ENCODE data around the gene SMIM10L2A. TPM values are rescaled to one million over a fixed set of nuclear protein-coding genes. Genes with fewer than 3 reads are reported as not detected.
"Not testable (repeated sequence)": the region's sequence is repeated elsewhere in the genome, so short reads cannot be mapped to it uniquely, and the experiment has no call there.

Gene SMIM10L2A
- 10.0 TPM for total RNA-seq

- DNase-seq, result no peak
These were observed at the start of gene SMIM10L2A for GRCh38 chrX:135421932-135422809. TSS of gene SMIM10L2A (plus strand) at chrX:135421944. CDS start at chrX:135422132, 188 bp downstream.

GRCh38 chrX:135373357-135373756, 48.4 kb upstream of the SMIM10L2A start:
- DNase-seq, result no peak

DNA sequence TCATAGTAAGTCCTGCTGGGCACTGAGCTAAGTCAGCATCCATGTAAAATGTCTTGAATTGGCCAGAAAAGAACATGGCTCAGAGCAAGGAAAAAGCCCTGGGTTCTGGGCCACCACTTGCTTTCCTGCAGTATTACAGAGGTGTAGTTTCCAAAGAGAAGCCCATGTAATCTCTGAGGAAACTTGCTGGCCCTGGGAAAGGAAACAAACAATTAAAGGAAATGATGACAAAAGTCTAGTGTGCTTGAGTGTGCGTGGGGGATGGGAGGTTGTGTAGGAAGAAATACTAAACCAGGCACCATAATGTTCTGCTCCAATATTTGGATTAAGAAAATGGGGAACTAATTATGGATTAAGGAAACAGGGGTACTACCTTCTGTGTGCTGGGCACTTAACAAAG, 39.5 kb upstream of the SMIM10L2A start:
- DNase-seq, result no peak

DNA sequence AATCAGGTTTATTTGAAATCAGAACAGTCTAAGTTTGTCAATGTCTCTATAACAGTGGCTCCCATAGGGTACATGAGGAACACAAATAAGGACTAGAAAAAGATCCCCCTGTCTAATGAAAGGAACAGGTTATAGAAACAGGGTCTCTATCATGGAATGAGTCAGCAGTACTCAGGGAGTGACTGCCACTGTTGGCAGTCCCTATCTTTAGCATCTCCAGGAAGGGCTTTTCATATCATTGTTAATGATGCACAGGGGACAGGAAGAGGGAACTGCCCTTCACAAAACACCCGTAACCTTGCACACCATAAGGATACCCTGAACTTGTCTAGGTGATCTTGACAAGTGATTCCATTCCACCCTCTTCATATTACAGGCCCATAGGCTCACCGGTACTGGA, 38.5 kb upstream of the SMIM10L2A start:
- no peak for DNase-seq

- no peak for DNase-seq
These were observed 37.4 kb upstream of the SMIM10L2A start for GRCh38 chrX:135384161-135384836.

GRCh38 chrX:135388841-135389240, 32.9 kb upstream of the SMIM10L2A start:
- no peak for DNase-seq

- DNase-seq, result no peak
These were observed 32.5 kb upstream of the SMIM10L2A start for GRCh38 chrX:135389243-135389642.

- DNase-seq, result no peak
These were observed 32.0 kb upstream of the SMIM10L2A start for GRCh38 chrX:135389717-135390116.

DNA sequence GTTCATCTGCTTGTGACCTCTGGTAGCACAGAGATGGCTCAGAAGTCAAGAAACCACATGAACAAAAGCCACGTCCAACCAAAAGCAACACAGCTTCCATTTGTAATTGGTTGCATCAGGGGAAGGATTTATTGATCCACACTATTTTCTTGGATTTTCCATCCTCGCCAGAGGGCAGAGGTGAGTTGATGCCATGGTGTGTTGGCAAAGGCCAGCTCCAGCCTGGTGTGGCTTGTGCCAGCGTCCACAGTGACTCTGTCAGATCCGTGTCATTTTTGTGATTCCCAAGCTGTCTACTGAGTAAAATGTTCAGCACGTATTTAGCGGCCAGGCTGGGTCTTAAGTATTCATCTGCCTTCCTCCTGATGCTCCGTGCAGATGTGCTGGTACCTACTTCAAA, 30.0 kb upstream of the SMIM10L2A start:
- no peak for DNase-seq

DNA sequence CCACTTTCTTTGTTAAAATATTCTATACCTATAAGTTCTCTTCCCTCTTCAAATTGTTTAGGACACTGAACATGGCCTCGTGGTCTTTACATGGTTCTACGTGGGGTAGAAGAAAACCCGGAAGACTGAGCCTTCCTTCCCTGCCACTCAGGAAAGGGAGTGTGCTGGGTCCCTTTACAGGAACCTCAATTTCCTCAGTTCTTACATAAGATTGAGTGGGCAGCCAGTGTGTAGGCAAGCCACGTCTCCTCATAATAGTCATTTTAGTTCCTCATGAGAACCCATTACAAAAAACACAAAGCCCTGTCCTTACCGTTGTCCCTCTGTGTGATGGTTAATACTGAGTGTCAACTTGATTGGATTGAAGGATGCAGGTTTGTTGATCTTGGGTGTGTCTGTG, 28.7 kb upstream of the SMIM10L2A start:
- no peak for DNase-seq

DNA sequence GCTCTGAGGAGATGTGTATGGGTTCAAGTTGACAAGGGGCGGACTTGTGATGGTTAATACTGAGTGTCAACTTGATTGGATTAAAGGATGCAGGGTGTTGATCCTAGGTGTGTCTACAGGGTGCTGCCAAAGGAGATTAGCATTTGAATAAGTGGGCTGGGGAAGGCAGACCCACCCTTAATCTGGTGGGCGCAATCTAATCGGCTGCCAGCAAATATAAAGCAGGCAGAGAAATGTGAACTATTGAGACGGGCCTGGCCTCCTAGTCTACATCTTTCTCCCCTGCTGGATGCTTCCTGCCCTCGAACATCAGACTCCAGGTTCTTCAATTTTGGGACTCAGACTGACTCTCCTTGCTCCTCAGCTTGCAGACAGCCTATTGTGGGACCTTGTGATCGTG, 26.7 kb upstream of the SMIM10L2A start:
- DNase-seq, result no peak

DNA sequence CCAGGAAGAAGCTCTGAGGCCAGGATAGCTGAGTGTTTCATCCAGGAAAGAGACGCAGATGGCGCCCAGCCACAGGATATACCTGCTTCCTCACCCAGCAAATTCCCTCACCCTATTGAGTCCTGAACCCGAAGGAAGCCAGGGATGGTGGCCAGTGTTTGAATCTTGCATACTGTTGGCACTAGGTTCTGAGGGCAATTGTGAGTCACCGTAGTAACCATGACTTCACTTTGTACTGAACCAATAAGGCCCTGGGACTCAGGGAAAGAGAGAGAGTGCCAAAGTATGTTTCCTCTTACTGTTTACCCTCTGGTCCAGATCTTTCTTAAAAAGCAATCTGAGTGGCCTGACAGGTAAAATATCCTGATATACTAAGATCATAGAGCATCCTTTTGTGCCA, 25.6 kb upstream of the SMIM10L2A start:
- DNase-seq, result no peak

GRCh38 chrX:135396566-135396965, 25.2 kb upstream of the SMIM10L2A start:
- no peak for DNase-seq

GRCh38 chrX:135397652-135398051, 24.1 kb upstream of the SMIM10L2A start:
- DNase-seq, result no peak

DNA sequence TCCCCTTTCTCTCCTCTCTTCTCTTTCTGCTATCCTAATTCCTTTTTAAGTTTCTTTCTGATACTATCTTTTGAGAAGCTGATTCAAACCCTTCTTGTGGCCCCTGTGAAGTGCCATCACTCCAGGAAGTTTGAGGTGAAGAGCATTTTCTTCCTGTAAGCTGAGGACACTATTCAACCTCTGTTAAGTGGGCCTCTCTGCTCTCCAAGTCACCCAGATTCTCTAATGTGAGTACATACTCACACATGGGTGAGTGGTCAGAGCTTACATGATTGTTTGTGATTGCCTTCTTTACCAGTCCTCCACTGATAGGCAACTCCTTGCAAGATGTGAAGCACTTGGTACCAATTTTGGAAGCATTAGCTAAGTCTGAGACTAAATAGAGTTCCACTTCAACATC, 18.4 kb upstream of the SMIM10L2A start:
- no peak for DNase-seq

DNA sequence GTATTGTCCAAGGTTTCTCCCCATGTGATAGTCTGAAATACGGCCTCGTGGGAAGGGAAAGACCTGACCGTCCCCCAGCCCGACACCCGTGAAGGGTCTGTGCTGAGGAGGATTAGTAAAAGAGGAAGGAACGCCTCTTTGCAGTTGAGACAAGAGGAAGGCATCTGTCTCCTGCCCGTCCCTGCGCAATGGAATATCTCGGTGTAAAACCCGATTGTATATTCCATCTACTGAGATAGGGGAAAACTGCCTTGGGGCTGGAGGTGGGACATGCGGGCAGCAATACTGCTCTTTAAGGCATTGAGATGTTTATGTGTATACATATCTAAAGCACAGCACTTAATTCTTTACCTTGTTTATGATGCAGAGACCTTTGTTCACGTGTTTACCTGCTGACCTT, 15.3 kb upstream of the SMIM10L2A start:
- DNase-seq, result not testable (repeated sequence)

- no peak for DNase-seq
These were observed 12.9 kb upstream of the SMIM10L2A start for GRCh38 chrX:135408794-135409193.

DNA sequence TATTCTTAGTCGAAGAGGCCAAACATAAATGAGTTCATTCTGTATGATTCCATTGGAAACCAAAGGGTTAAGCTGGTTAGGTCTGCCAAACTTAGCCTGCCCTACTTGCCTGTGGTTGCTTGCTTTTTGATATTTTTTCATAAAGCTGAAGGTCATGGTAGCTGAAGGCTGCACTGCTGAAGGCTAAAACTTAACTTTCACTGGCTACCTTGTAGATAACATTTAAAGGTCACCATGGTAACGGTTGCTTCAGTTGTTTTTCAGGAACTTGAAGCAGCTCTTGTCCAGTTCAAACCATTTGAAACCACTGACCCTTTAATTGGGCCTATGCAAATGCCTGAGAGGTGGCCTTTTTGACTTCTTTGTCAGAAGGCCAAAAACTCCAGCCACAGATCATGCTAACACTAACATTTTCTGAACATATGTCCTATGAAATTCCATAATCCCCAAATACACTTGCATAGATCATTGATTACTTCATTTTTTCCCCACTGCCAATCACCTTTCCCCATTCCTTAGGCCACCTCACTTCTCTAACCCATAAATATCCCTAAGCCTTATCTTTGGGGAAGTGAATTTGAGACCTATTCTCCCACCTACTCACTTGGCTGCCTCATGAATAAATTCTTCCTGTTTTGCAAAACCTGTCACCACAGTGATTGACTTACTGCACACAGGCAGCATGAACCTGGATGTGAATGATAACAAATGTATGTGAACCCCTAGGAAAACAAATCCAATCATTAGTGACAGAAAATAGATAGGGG, 10.7 kb upstream of the SMIM10L2A start:
- no peak for DNase-seq

GRCh38 chrX:135411893-135412292, 9.9 kb upstream of the SMIM10L2A start:
- DNase-seq, result no peak

GRCh38 chrX:135416546-135416945, 5.2 kb upstream of the SMIM10L2A start:
- no peak for DNase-seq

GRCh38 chrX:135420831-135421230, 913 bp upstream of the SMIM10L2A start:
- no peak for DNase-seq

DNA sequence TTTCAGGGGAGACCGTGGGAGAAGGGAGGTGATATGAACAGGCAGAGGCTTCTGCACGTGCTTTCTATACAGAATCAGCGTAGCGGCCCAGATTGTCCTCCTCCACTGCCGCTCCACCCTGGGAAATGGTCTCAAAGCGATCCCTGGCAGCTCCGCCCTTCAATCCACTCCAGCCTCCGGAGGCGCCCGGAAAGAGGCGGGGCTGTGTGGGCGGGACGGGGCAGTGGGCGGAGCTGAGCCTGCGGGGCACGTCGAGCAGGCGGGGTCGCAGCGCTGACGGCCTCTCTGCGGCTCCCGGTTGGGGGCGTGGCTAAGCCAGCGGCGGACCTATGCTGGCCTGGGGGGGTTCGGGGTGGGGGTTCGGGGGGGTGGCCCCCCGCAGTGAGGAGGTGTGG, 210 bp upstream of the SMIM10L2A start:
- DNase-seq, result peak; percentile 89

GRCh38 chrX:135422810-135423168, 1.0 kb downstream of the SMIM10L2A start:
- not testable (repeated sequence) for DNase-seq
